Bladder microvascular endothelial cell (primary cell): ENCODE results near the gene YWHAE. TPM values are rescaled to one million over a fixed set of nuclear protein-coding genes. Genes with fewer than 3 reads are reported as not detected.

Experiments used
- total RNA-seq: library from RNA; depleted of rRNA; stranded (reverse); fragments of >200 nt; gene quantifications from 2 replicates; pipeline ENCODE4 v1.2.3, GENCODE V29; 2014

Gene YWHAE
- 335 and 507 TPM in 2 replicates for total RNA-seq

GRCh38 chr17:1399679-1400512 is at the start of gene YWHAE:
Gene YWHAE, minus strand, starts transcription at chr17:1400222. Its CDS starts 112 bp downstream, at chr17:1400110.

Other genes with a start within 250 kb of the YWHAE start
- gene ABR, start 220.2 kb downstream of the YWHAE start, total RNA-seq: 34.2 and 59.9 TPM in 2 replicates
- gene BHLHA9, start 129.8 kb downstream of the YWHAE start, total RNA-seq: not detected in 2 replicates
- not detected in 2 replicates for gene TRARG1, start 120.6 kb downstream of the YWHAE start, total RNA-seq
- 110 and 128 TPM in 2 replicates for gene CRK, start 56.0 kb upstream of the YWHAE start, total RNA-seq
- gene MYO1C, start 92.5 kb upstream of the YWHAE start, total RNA-seq: 154 and 424 TPM in 2 replicates
- 45.9 and 58.3 TPM in 2 replicates for gene INPP5K, start 116.4 kb upstream of the YWHAE start, total RNA-seq
- gene PITPNA, start 162.6 kb upstream of the YWHAE start, total RNA-seq: 17.3 and 23.2 TPM in 2 replicates
- gene SLC43A2, start 228.6 kb upstream of the YWHAE start, total RNA-seq: 8.3 and 46.6 TPM in 2 replicates
- 82.4 and 99.5 TPM in 2 replicates for gene SCARF1, start 245.5 kb upstream of the YWHAE start, total RNA-seq
- gene RILP, start 249.6 kb upstream of the YWHAE start, total RNA-seq: 10.1 and 12.3 TPM in 2 replicates